ENCODE data around the gene ASB10. TPM values are rescaled to one million over a fixed set of nuclear protein-coding genes. Genes with fewer than 3 reads are reported as not detected.

The ASB10 gene
- total RNA-seq, 1 donor from 2014 or later: not detected

- no peak overlapping the region for H3K4me3 ChIP-seq (ENCODE audit: low read depth, low read length)
- TF ChIP-seq CTCF (conservative IDR thresholded peaks at IDR 0.05; ENCODE audit: low read depth, low read length): no peak
- no peak for DNase-seq (ENCODE audit: low read depth)
Observed at GRCh38 chr7:151133266-151133985, 53.6 kb downstream of the ASB10 start.

DNA sequence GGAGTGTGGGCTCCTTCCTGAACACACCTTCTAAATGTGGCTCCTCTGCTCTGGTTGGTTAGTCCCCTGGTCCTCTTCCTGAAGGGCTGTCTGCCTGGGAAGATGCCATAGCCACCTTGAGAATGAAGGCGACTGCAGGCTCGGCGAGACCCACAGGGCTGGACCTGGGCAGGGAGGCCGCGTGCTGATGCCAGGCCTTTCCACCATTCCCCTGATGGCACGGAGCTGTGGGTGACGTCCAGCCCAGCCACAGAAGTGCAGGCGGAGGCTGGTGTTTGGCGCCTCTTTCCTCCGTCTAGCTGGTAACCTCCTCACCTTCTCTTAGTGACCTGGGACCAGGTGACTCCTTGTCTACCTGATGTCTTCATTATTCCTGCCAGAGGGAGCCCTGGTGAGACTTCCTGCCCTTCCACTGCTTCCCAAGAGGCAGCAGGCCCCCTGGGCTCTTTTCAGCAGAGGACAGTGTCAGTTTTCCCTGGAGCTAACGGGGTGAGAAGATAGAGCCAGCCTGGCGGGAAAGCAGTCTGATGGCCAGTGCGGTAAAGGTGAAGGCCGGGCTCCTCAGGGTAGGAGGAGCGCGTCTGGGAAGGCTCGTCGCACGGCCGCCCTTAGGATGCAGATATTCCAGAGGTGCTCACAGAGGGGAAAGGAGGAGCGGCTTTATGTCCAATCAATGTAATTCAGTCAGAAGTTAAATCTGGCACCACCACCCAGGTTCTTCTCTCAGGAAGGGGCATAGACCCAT lies 54.4 kb downstream of the ASB10 start:
- H3K4me3 ChIP-seq (ENCODE audit: low read depth, low read length): no peak overlapping the region
- DNase-seq (ENCODE audit: low read depth): no peak
- TF ChIP-seq CTCF (conservative IDR thresholded peaks at IDR 0.05; ENCODE audit: low read depth, low read length): no peak

DNA sequence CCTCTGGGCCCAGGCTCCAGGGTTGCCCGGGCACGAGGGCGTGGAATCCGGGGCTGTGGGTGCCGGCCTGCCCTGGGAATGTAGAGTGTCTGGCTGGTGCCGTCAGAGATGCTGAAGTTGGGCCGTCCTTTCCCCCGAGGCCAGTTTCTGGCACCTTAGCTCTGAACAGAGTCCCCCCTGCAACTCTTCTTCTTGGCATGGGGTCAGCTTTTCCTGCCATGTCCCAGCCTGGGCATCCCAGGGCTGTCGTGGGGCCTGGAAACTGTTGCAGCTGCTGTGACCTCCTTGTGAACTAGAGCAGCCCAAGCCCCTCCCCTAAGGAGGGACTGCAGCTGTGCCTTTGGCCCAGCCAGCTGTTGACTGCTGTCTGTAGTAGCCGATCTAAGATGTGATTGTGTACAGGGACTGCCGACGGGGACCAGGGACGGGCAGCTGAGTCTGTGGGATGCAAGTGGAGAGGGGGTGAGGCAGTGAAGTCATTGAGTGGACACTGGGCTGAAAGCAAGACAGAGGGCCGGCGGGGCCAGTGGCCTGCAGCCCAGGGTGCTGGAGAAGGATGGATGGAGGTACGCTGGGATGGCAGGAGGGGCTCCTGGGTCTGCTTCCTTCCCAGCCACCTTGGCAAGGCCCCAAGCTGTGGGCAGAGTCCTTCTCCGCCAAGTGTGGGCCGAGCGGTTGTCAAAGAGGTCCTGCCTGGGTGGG lies 55.3 kb downstream of the ASB10 start:
- DNase-seq (ENCODE audit: low read depth): no peak
- no peak overlapping the region for H3K4me3 ChIP-seq (ENCODE audit: low read depth, low read length)
- TF ChIP-seq CTCF (conservative IDR thresholded peaks at IDR 0.05; ENCODE audit: low read depth, low read length): no peak

DNA sequence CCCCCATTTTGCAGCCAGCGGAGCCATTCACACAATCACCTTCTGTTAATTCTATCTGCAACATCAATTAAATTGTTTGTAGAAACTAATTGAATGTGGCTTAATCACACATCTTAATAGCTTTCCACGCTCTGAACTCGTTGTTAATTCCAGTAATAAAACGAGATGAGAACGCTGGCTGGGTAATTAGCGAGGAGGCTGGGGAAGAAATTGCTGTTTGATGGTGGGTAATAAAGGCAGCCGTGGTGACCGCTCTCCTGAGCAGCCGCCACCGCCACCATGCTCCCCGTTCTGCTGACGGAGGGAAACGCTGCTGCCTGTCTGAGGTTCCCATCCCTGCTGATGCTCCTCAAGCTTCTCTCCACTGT lies 55.8 kb downstream of the ASB10 start:
- DNase-seq (ENCODE audit: low read depth): no peak
- TF ChIP-seq CTCF (conservative IDR thresholded peaks at IDR 0.05; ENCODE audit: low read depth, low read length): no peak
- no peak overlapping the region for H3K4me3 ChIP-seq (ENCODE audit: low read depth, low read length)

DNA sequence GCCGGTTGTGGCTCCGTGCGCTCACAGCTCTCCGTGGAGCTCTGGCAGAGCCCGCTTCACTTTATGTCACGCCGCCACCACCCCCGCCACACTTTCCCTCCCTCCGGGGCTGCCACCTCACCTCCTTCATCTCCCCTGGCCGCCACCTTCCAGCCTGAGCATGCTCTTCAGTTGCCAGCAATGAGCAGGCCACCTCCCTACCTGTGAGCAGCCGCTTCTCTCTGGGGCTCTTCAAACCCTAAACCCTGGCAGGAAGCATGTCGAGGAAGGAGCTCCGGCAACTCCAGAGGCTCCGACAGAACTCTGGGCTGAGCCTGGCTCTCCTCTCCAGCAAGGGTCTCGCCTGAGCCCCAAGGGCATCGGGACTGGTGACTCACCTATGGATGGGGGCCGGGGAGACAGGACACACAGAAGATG lies 56.3 kb downstream of the ASB10 start:
- no peak for TF ChIP-seq CTCF (conservative IDR thresholded peaks at IDR 0.05; ENCODE audit: low read depth, low read length)
- no peak overlapping the region for H3K4me3 ChIP-seq (ENCODE audit: low read depth, low read length)
- no peak for DNase-seq (ENCODE audit: low read depth)

DNA sequence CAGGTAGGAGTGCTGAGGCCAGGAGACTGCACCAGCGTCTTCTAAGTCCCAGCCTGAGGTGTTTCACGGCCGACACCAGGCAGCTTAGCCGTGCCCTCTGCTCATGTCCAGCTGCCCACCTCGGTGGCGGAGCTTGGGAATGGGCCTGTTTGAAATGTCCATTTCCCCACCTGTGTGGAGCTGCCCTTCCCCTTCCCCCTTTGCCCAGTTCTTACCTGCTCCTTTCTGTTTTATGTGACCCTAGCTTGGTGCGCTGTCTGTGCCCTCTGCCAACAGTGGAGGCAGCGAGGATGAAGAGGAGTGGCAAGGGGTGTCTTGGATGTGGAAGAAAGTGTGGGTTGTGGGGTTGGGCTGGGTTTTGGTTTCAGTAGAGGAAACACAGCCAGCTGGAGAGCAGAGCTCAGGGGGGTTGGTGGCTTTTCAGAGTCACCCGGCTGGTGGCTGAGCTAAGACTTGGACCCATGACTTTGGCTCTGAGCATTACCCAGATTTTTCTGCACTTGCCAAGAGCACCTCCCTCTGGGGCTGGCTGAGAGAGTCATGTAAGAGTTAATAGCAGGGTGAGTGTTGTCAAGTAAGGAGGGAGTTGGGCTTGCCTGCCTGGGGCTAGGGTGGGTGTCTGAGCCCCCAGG lies 57.0 kb downstream of the ASB10 start:
- DNase-seq (ENCODE audit: low read depth): no peak
- H3K4me3 ChIP-seq (ENCODE audit: low read depth, low read length): no peak overlapping the region
- TF ChIP-seq CTCF (conservative IDR thresholded peaks at IDR 0.05; ENCODE audit: low read depth, low read length): no peak
